Embryonic facial prominence (tissue), 1 donor: ENCODE data around the gene BRAF.
"Not testable (repeated sequence)": the region's sequence is repeated elsewhere in the genome, so short reads cannot be mapped to it uniquely, and the experiment has no call there.

Experiments used
- DNase-seq: peaks from one replicate; pipeline ENCODE4 v3.0.0-alpha.2; 2016; ENCODE audit errors: extremely low spot score

BRAF gene

GRCh38 chr7:140877249-140877524, 47.5 kb downstream of the BRAF start:
- no peak for DNase-seq

- no peak for DNase-seq
These were observed 48.0 kb downstream of the BRAF start for GRCh38 chr7:140876519-140877248.

GRCh38 chr7:140873434-140873833, 51.3 kb downstream of the BRAF start:
- no peak for DNase-seq

GRCh38 chr7:140870003-140870402, 54.7 kb downstream of the BRAF start:
- no peak for DNase-seq

GRCh38 chr7:140869430-140869829, 55.3 kb downstream of the BRAF start:
- DNase-seq, result no peak

GRCh38 chr7:140867467-140868462, 57.0 kb downstream of the BRAF start:
- DNase-seq, result no peak

GRCh38 chr7:140866926-140867325, 57.8 kb downstream of the BRAF start:
- DNase-seq, result no peak

GRCh38 chr7:140864732-140865131, 60.0 kb downstream of the BRAF start:
- DNase-seq, result no peak

- DNase-seq, result no peak
These were observed 60.9 kb downstream of the BRAF start for GRCh38 chr7:140863867-140864266.

- DNase-seq, result no peak
These were observed 61.5 kb downstream of the BRAF start for GRCh38 chr7:140863184-140863583.

- no peak for DNase-seq
These were observed 67.7 kb downstream of the BRAF start for GRCh38 chr7:140857048-140857447.

- no peak for DNase-seq
These were observed 83.5 kb downstream of the BRAF start for GRCh38 chr7:140841166-140841715.

GRCh38 chr7:140831724-140832123, 93.0 kb downstream of the BRAF start:
- DNase-seq, result no peak

GRCh38 chr7:140829720-140830119, 95.0 kb downstream of the BRAF start:
- DNase-seq, result no peak

- DNase-seq, result no peak
These were observed 96.0 kb downstream of the BRAF start for GRCh38 chr7:140828741-140829140.

- not testable (repeated sequence) for DNase-seq
These were observed 107.3 kb downstream of the BRAF start for GRCh38 chr7:140817383-140817782.

- peak; percentile 30 for DNase-seq
These were observed 113.7 kb downstream of the BRAF start for GRCh38 chr7:140810830-140811556.

GRCh38 chr7:140810385-140810784, 114.3 kb downstream of the BRAF start:
- DNase-seq, result no peak

- no peak for DNase-seq
These were observed 145.8 kb downstream of the BRAF start for GRCh38 chr7:140778975-140779374.

GRCh38 chr7:140778568-140778967, 146.2 kb downstream of the BRAF start:
- DNase-seq, result no peak

GRCh38 chr7:140774371-140774770, 150.4 kb downstream of the BRAF start:
- DNase-seq, result no peak

- no peak for DNase-seq
These were observed 151.6 kb downstream of the BRAF start for GRCh38 chr7:140773104-140773503.
